GM23248 (cell line): Measurements from ENCODE around the gene PAK4. TPM values are rescaled to one million over a fixed set of nuclear protein-coding genes. Genes with fewer than 3 reads are reported as not detected.
A peak's percentile ranks its signal among the peaks of the same experiment; 100 is the strongest.

Experiments used
- DNase-seq: peaks from one replicate; pipeline ENCODE4 v3.0.0-alpha.2; 2015
- H2AFZ ChIP-seq: fragments of 200-600 bp; sonication (generic); 2 replicates; pipeline ENCODE4 v1.6.1; 2016; ENCODE audit warnings: antibody characterized with exemption
- H3F3A ChIP-seq: fragments of 200-600 bp; sonication (generic); 2 replicates; pipeline ENCODE4 v1.6.1; 2016; ENCODE audit warnings: mild to moderate bottlenecking, antibody characterized with exemption, mixed run types; ENCODE audit not compliant: insufficient read depth
- H3K27ac ChIP-seq: fragments of 200-600 bp; sonication (generic); 2 replicates; pipeline ENCODE4 v1.5.1; 2016; ENCODE audit warnings: mild to moderate bottlenecking
- H3K27me3 ChIP-seq: fragments of 200-600 bp; sonication (generic); replicated peaks from 2 replicates; pipeline ENCODE4 v1.6.1; 2016; ENCODE audit warnings: mild to moderate bottlenecking; ENCODE audit not compliant: insufficient read depth
- H3K36me3 ChIP-seq: fragments of 200-600 bp; sonication (generic); 2 replicates; pipeline ENCODE4 v1.6.1; 2016; ENCODE audit warnings: low read depth, mild to moderate bottlenecking
- H3K4me1 ChIP-seq: fragments of 200-600 bp; sonication (generic); 2 replicates; pipeline ENCODE4 v1.6.1; 2016; ENCODE audit warnings: mild to moderate bottlenecking; ENCODE audit not compliant: insufficient read depth
- H3K4me2 ChIP-seq: fragments of 200-600 bp; sonication (generic); one replicate; pipeline ENCODE4 v1.6.1; 2016; ENCODE audit warnings: mild to moderate bottlenecking; ENCODE audit not compliant: unreplicated experiment
- H3K4me3 ChIP-seq: fragments of 200-600 bp; sonication (generic); 2 replicates; pipeline ENCODE4 v1.5.1; 2016; ENCODE audit warnings: mild to moderate bottlenecking
- H3K79me2 ChIP-seq: fragments of 200-600 bp; sonication (generic); 2 replicates; pipeline ENCODE4 v1.6.1; 2016; ENCODE audit warnings: mild to moderate bottlenecking; ENCODE audit not compliant: insufficient read depth
- H3K9ac ChIP-seq: fragments of 200-600 bp; sonication (generic); 2 replicates; pipeline ENCODE4 v1.6.1; 2016; ENCODE audit warnings: mild to moderate bottlenecking
- H3K9me2 ChIP-seq: fragments of 200-600 bp; sonication (generic); 2 replicates; pipeline ENCODE4 v1.6.1; 2016; ENCODE audit warnings: mixed run types, mild to moderate bottlenecking, moderate library complexity; ENCODE audit not compliant: insufficient read depth
- H3K9me3 ChIP-seq: fragments of 200-600 bp; sonication (generic); one replicate; pipeline ENCODE4 v1.6.1; 2017; ENCODE audit warnings: low read depth
- H4K20me1 ChIP-seq: fragments of 200-600 bp; sonication (generic); 2 replicates; pipeline ENCODE4 v1.6.0; 2016; ENCODE audit not compliant: insufficient read depth
- EZH2 ChIP-seq: fragments of 200-600 bp; sonication (generic); IDR thresholded peaks from 2 replicates; pipeline ENCODE4 v1.6.1; 2018; ENCODE audit warnings: antibody characterized with exemption, mild to moderate bottlenecking; ENCODE audit not compliant: insufficient read depth, poor library complexity, severe bottlenecking
- EZH2phosphoT487 ChIP-seq: fragments of 200-600 bp; sonication (generic); IDR thresholded peaks from 2 replicates; pipeline ENCODE4 v1.6.1; 2018; ENCODE audit warnings: antibody characterized with exemption, moderate library complexity, mild to moderate bottlenecking, low read depth; ENCODE audit not compliant: insufficient read depth
- WGBS, 2 experiments: methylation state at CpG; one replicate each; pipeline ENCODE4 v1.1.6; 2015 to 2017; ENCODE audit warnings: low lambda C conversion rate in 2 of 2, low coverage in 1 of 2; ENCODE audit errors: missing lambda C conversion rate in 2 of 2; 5-methylcytosine and 5-hydroxymethylcytosine counted together
- in situ Hi-C: fragments of 300-500 bp; cut with MboI; formaldehyde crosslinking; loops from 2 replicates; pipeline ENCODE4 v1.15.0; 2020
- polyA plus RNA-seq: library from polyadenylated mRNA; unstranded; fragments of >200 nt; fragmentation: Nextera tagmentation; extraction: Ambion mirVana; gene quantifications from 2 replicates; pipeline ENCODE4 v1.2.1, GENCODE V29; 2016
- total RNA-seq: library from RNA; depleted of rRNA; stranded (reverse); fragments of >200 nt; shearing (Covaris generic); gene quantifications from 2 replicates; pipeline ENCODE4 v1.2.3, GENCODE V29; 2014

The PAK4 gene
- total and polyA plus RNA-seq, 2 experiments from 2014 or later = 10.9 to 20.1 TPM

DNA sequence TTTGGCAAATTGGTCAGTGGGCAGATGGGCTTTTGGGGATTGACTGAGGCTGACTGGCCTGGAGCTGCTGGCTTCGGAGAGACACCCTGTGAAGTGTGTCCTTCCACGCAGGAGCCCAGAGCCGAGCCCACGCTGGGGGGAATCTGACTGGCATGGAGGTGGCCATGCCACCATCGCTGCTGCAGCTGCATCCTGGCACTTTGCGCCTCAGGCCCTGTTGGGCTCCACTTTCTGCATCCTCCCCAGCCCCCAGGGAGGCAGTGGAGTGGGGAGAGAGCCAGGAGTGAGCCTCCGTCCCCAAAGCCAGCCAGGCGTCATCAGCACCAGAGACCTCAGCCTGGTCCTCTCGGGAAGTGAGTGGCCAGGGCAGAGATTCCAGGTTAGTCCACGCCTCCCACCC is 54.2 kb downstream of the PAK4 start:
- Histone ChIP-seq H3K9me2 (no peaks in the 10 kb centered on the region), H3K79me2 (no peaks in the 10 kb centered on the region), H3K4me3 (no peak overlapping the region), H3K4me2 (no peak overlapping the region), H2AFZ (no peak overlapping the region), H3K27me3 (no peaks in the 10 kb centered on the region), H3K27ac (no peak overlapping the region), H3K36me3 (no peaks in the 10 kb centered on the region; the same call in 1 of the 2 replicates), H3K9me3 (no peaks in the 10 kb centered on the region), H3F3A (no peaks in the 10 kb centered on the region), H4K20me1 (no peaks in the 10 kb centered on the region), H3K4me1 (no peaks in the 10 kb centered on the region), H3K9ac (no peak overlapping the region)
- no peak for DNase-seq
- no peak for TF ChIP-seq EZH2phosphoT487
- no peak for TF ChIP-seq EZH2
- 88 to 98% methylated on average over 6 to 10 of the region's 10 CpGs for WGBS, 2 experiments
- in situ Hi-C loops = no loop called here

DNA sequence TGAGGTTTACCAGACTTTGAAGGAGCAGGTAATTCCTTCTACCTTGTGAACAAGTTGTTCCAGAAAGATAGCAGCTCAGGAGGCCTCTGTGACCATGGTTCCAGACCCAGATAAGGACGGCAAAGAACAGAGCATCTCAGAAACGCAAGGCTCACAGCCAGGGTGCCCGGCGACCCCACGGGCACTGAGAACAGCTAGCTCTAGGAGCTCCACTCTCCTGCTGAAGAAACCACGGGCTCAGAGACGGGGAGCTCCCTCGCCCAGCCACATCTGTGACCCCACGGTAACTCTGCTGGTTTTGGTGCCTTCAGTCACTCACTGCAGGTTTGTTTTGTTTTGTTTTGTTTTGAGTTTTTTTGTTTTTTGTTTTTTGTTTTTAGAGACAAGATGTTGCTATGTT is 55.2 kb downstream of the PAK4 start:
- in situ Hi-C loops = no loop called here
- H4K20me1 ChIP-seq = no peaks in the 10 kb centered on the region
- TF ChIP-seq EZH2phosphoT487 (no peak), EZH2 (no peak)
- H3K36me3 ChIP-seq = no peaks in the 10 kb centered on the region; the same call in 1 of the 2 replicates
- H3K9ac ChIP-seq = no peak overlapping the region
- H3K4me1 ChIP-seq = no peaks in the 10 kb centered on the region
- no peaks in the 10 kb centered on the region for H3K27me3 ChIP-seq
- H3K4me2 ChIP-seq = no peak overlapping the region
- 77 to 85% methylated on average over 9 of the region's 9 CpGs for WGBS, 2 experiments
- H3K79me2 ChIP-seq = no peaks in the 10 kb centered on the region
- no peaks in the 10 kb centered on the region for H3K9me2 ChIP-seq
- no peak overlapping the region for H3K4me3 ChIP-seq
- no peaks in the 10 kb centered on the region for H3K9me3 ChIP-seq
- no peak overlapping the region for H2AFZ ChIP-seq
- DNase-seq = no peak
- no peaks in the 10 kb centered on the region for H3F3A ChIP-seq
- H3K27ac ChIP-seq = no peak overlapping the region

DNA sequence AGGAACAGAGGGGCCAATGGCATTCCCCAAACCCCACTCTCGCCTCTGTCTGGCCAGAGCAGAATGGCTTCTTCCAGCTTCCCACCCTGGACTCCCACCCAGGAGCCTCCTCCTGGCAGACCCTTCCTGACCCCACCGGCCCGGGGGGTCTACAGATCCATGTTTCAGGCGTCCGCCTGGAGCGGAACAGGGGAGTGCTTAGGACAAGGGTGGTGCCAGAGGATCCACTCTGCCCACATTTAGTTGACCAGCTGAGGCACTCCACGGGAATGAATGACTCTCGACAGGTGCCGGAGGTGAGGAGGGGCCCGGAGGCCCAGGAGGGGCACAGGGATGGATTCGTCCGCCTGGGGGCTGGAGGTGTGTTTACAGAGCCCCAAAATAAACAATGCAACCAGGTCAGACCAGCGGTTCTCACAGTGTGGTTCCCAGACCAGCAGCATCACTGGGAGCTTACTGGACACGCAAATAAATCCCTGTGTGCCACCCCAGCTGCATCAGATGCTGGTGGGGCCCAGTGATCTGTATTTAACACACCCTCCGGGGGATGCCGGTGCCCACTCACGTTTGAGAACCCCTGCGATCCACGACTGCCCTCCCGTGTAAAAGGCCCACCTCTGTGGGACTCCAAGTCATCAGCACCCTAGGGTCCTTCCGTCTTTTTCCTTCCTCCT is 56.1 kb downstream of the PAK4 start:
- H3K4me3 ChIP-seq = no peak overlapping the region
- in situ Hi-C loops = no loop called here
- no peaks in the 10 kb centered on the region for H4K20me1 ChIP-seq
- no peak overlapping the region for H2AFZ ChIP-seq
- no peak overlapping the region for H3K9ac ChIP-seq
- H3K27me3 ChIP-seq = no peaks in the 10 kb centered on the region
- no peaks in the 10 kb centered on the region for H3K4me1 ChIP-seq
- DNase-seq = no peak
- H3K79me2 ChIP-seq = no peaks in the 10 kb centered on the region
- no peaks in the 10 kb centered on the region for H3K9me2 ChIP-seq
- TF ChIP-seq EZH2phosphoT487 = no peak
- TF ChIP-seq EZH2 = no peak
- no peaks in the 10 kb centered on the region for H3F3A ChIP-seq
- H3K36me3 ChIP-seq = no peaks in the 10 kb centered on the region; the same call in 1 of the 2 replicates
- no peaks in the 10 kb centered on the region for H3K9me3 ChIP-seq
- WGBS, 2 experiments = 86 to 87% methylated on average over 21 of the region's 21 CpGs
- no peak overlapping the region for H3K27ac ChIP-seq
- no peak overlapping the region for H3K4me2 ChIP-seq

DNA sequence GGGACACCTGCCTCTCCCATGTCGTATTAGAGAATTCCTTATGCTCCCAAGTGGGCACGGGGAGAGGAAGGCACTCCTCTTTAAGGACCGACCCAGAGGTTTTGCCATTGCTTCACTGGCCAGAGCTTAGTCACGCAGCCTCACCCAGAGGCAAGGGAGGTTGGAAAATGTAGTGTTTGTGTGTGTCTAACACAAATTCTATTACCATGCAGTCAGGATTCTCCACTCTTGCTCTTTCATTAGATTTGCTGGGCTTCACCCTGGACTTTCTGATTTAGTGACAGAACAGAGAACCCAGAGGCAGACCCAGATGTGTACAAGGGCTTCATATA is 56.6 kb downstream of the PAK4 start:
- DNase-seq = peak; percentile 55
- H3K9ac ChIP-seq = no peak overlapping the region
- H3K79me2 ChIP-seq = no peaks in the 10 kb centered on the region
- no peaks in the 10 kb centered on the region for H3K9me2 ChIP-seq
- no peak overlapping the region for H2AFZ ChIP-seq
- H3F3A ChIP-seq = no peaks in the 10 kb centered on the region
- no peak overlapping the region for H3K4me2 ChIP-seq
- H3K27ac ChIP-seq = no peak overlapping the region
- no peak overlapping the region for H3K4me3 ChIP-seq
- in situ Hi-C loops = no loop called here
- WGBS, 2 experiments = 66 to 74% methylated on average over 4 of the region's 4 CpGs
- H4K20me1 ChIP-seq = no peaks in the 10 kb centered on the region
- H3K36me3 ChIP-seq = no peaks in the 10 kb centered on the region; the same call in 1 of the 2 replicates
- H3K9me3 ChIP-seq = no peaks in the 10 kb centered on the region
- no peaks in the 10 kb centered on the region for H3K27me3 ChIP-seq
- no peaks in the 10 kb centered on the region for H3K4me1 ChIP-seq
- TF ChIP-seq EZH2phosphoT487 = no peak
- TF ChIP-seq EZH2 = no peak

DNA sequence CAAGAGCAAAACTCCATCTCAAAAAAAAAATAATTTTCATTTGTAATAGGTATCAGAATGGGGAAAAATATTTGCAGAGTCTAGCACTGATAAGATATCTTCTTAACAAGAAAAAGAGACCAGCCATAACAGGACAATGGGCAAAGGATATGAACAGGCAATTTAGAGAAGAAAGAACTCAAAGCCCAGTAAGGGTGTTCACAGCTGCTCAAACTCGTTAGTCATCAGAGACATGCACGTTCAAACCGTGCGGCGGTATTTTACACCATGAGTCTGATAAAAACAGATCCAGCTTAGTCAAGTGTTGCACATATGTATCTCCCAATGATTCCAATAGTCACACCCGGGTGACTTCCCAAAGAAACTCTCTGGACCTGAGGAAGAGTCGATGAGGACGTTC is 57.5 kb downstream of the PAK4 start:
- H3K4me3 ChIP-seq = no peak overlapping the region
- H3K9me2 ChIP-seq = no peaks in the 10 kb centered on the region
- TF ChIP-seq EZH2 (no peak), EZH2phosphoT487 (no peak)
- H3K9me3 ChIP-seq = no peaks in the 10 kb centered on the region
- H3K36me3 ChIP-seq = no peaks in the 10 kb centered on the region
- no peak overlapping the region for H3K4me2 ChIP-seq
- WGBS, 2 experiments = 54 to 66% methylated on average over 8 of the region's 8 CpGs
- no peaks in the 10 kb centered on the region for H4K20me1 ChIP-seq
- no peaks in the 10 kb centered on the region for H3K79me2 ChIP-seq
- H3K27ac ChIP-seq = no peak overlapping the region
- peak; percentile 23 for DNase-seq
- no peak overlapping the region for H2AFZ ChIP-seq
- H3K9ac ChIP-seq = no peak overlapping the region
- H3K27me3 ChIP-seq = no peaks in the 10 kb centered on the region
- in situ Hi-C loops = no loop called here
- H3F3A ChIP-seq = no peaks in the 10 kb centered on the region
- H3K4me1 ChIP-seq = no peaks in the 10 kb centered on the region
